ENCODE data around the gene FRAS1. TPM values are rescaled to one million over a fixed set of nuclear protein-coding genes. Genes with fewer than 3 reads are reported as not detected.

The FRAS1 gene
- total RNA-seq, 2 experiments from 2014 or later, result not detected

DNA sequence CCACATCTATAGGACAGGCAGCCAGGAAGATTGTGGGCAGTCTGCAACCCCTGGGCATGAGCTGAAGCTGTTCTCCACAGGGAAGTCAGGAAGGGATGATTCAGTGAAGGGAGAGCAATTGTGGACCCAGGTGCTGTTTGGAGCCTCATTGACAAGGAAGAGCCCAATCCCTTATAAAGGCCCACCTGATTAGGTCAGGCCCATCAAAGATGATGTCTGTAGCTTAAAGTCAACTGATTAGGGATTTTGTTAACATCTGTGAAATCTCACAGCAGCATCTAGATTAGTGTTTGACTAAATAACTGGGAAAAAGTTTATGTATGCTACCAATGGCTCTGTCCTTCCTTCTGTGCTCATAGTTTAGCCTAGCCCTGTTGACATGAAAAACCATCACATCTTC, 127.5 kb downstream of the FRAS1 start:
- Histone ChIP-seq H3K36me3 (ENCODE audit: insufficient read depth, low read length) (no peaks in the 10 kb centered on the region), H3K27me3 (ENCODE audit: control insufficient read depth in 1 of 2, insufficient read depth in 2 of 2, low read length in 2 of 2) (no peaks in the 10 kb centered on the region), H3K4me3 (ENCODE audit: low read length) (no peak overlapping the region), H3K27ac (ENCODE audit: low read depth in 1 of 2, low read length in 2 of 2) (no peak overlapping the region), H3K9me3 (ENCODE audit: control insufficient read depth in 1 of 2, insufficient read depth in 1 of 2, low read length in 2 of 2) (peaks cover 0 to 6% of the 10 kb centered on the region in 2 experiments), H3K4me1 (ENCODE audit: insufficient read depth, low read length) (no peaks in the 10 kb centered on the region)
- TF ChIP-seq, protein P1, sequence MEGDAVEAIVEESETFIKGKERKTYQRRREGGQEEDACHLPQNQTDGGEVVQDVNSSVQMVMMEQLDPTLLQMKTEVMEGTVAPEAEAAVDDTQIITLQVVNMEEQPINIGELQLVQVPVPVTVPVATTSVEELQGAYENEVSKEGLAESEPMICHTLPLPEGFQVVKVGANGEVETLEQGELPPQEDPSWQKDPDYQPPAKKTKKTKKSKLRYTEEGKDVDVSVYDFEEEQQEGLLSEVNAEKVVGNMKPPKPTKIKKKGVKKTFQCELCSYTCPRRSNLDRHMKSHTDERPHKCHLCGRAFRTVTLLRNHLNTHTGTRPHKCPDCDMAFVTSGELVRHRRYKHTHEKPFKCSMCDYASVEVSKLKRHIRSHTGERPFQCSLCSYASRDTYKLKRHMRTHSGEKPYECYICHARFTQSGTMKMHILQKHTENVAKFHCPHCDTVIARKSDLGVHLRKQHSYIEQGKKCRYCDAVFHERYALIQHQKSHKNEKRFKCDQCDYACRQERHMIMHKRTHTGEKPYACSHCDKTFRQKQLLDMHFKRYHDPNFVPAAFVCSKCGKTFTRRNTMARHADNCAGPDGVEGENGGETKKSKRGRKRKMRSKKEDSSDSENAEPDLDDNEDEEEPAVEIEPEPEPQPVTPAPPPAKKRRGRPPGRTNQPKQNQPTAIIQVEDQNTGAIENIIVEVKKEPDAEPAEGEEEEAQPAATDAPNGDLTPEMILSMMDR (IDR thresholded peaks at IDR 0.05), result no peak
- intact Hi-C loops (cut with DNase I, micrococcal nuclease), result no loop called here
- Mint-ChIP-seq H3K27me3 (peaks cover 6% of the 10 kb centered on the region), H3K36me3 (ENCODE audit: low read depth) (no peaks in the 10 kb centered on the region), H3K4me1 (ENCODE audit: low read depth) (no peaks in the 10 kb centered on the region), H3K27ac (no peak overlapping the region), H3K9me3 (no peaks in the 10 kb centered on the region), H3K4me3 (no peak overlapping the region)
- ChIA-PET POLR2A (no interaction called here), CTCF (no interaction called here)
- ATAC-seq (ENCODE audit: poor library complexity), result no peak
- DNase-seq, result no peak

DNA sequence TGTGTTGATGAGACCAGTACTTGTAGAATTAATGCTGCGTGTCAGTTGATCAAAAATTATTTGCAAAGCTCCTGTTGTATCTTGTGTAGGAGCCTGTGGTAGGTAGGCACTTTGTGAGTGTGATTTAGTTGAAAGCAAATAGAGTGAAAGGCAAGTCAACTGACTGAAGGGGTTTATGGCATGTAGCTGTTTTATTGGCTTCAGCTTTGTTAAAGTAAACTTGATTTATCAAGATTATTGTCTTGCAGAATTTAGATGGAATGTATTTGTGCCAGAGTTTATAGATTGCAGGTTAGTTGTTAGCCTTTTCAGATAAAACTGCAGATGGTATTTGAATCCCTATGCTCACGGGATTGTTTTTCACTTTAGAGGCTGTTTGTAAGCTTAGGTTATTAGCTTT, 128.0 kb downstream of the FRAS1 start:
- H3K4me1 Mint-ChIP-seq (ENCODE audit: low read depth), result no peaks in the 10 kb centered on the region
- H3K4me3 ChIP-seq (ENCODE audit: low read length), result no peak overlapping the region
- H3K9me3 ChIP-seq (ENCODE audit: control insufficient read depth in 1 of 2, insufficient read depth in 1 of 2, low read length in 2 of 2), result peaks cover 0 to 6% of the 10 kb centered on the region in 2 experiments
- no peaks in the 10 kb centered on the region for H3K36me3 Mint-ChIP-seq (ENCODE audit: low read depth)
- no peaks in the 10 kb centered on the region for H3K9me3 Mint-ChIP-seq
- ChIA-PET CTCF (no interaction called here), POLR2A (no interaction called here)
- no peaks in the 10 kb centered on the region for H3K36me3 ChIP-seq (ENCODE audit: insufficient read depth, low read length)
- ATAC-seq (ENCODE audit: poor library complexity) (no peak), DNase-seq (no peak)
- no peak overlapping the region for H3K4me3 Mint-ChIP-seq
- H3K27me3 ChIP-seq (ENCODE audit: control insufficient read depth in 1 of 2, insufficient read depth in 2 of 2, low read length in 2 of 2), result no peaks in the 10 kb centered on the region
- intact Hi-C loops (cut with DNase I, micrococcal nuclease), result no loop called here
- H3K27me3 Mint-ChIP-seq, result peaks cover 6% of the 10 kb centered on the region
- H3K27ac Mint-ChIP-seq, result no peak overlapping the region
- TF ChIP-seq, protein P1 (IDR thresholded peaks at IDR 0.05), result no peak
- no peak overlapping the region for H3K27ac ChIP-seq (ENCODE audit: low read depth in 1 of 2, low read length in 2 of 2)
- H3K4me1 ChIP-seq (ENCODE audit: insufficient read depth, low read length), result no peaks in the 10 kb centered on the region

- no peak overlapping the region for H3K4me3 Mint-ChIP-seq
- H3K36me3 Mint-ChIP-seq (ENCODE audit: low read depth), result no peaks in the 10 kb centered on the region
- no peaks in the 10 kb centered on the region for H3K9me3 Mint-ChIP-seq
- H3K27me3 ChIP-seq (ENCODE audit: control insufficient read depth in 1 of 2, insufficient read depth in 2 of 2, low read length in 2 of 2), result no peaks in the 10 kb centered on the region
- no peaks in the 10 kb centered on the region for H3K4me1 Mint-ChIP-seq (ENCODE audit: low read depth)
- TF ChIP-seq, protein P1 (IDR thresholded peaks at IDR 0.05), result no peak
- no peaks in the 10 kb centered on the region for H3K4me1 ChIP-seq (ENCODE audit: insufficient read depth, low read length)
- no peaks in the 10 kb centered on the region for H3K27me3 Mint-ChIP-seq
- H3K27ac ChIP-seq (ENCODE audit: low read depth in 1 of 2, low read length in 2 of 2), result no peak overlapping the region
- H3K9me3 ChIP-seq (ENCODE audit: control insufficient read depth in 1 of 2, insufficient read depth in 1 of 2, low read length in 2 of 2), result peaks cover 0 to 2% of the 10 kb centered on the region in 2 experiments
- ChIA-PET CTCF (no interaction called here), POLR2A (no interaction called here)
- DNase-seq (no peak), ATAC-seq (ENCODE audit: poor library complexity) (no peak)
- intact Hi-C loops (cut with DNase I, micrococcal nuclease), result no loop called here
- no peak overlapping the region for H3K27ac Mint-ChIP-seq
- no peak overlapping the region for H3K4me3 ChIP-seq (ENCODE audit: low read length)
- H3K36me3 ChIP-seq (ENCODE audit: insufficient read depth, low read length), result no peaks in the 10 kb centered on the region
Observed at GRCh38 chr4:78186597-78187543, 129.7 kb downstream of the FRAS1 start.

All from CD4-positive, alpha-beta T cell (primary cell).